ENCODE results near the gene LDHD. TPM values are rescaled to one million over a fixed set of nuclear protein-coding genes. Genes with fewer than 3 reads are reported as not detected.

LDHD gene
- total RNA-seq, 1 donor from 2014 or later: 6.3 TPM

DNA sequence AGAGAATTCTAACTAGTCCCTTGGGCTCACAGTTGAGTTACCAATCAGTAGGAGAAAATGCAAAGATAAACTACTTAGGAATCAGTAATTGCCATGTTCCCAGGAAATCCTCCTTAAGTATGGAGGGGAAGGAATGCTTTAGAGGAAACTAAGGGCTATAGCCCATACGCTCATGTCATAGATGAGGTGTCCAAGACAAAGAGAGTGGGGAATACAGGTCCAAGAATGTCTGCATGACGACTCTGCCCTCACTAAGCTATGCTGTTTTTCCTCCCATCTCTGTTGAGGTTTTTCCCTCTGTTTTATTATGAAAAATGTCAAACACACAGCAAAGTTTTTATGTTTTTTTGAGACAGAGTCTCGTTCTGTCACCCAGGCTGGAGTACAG, 16.0 kb downstream of the LDHD start:
- no peaks in the 10 kb centered on the region for H3K27me3 ChIP-seq (ENCODE audit: control insufficient read depth in 3 of 3, insufficient read depth in 3 of 3, low read length in 3 of 3)
- no peak overlapping the region for H3K9ac ChIP-seq (ENCODE audit: low read depth in 1 of 3, low read length in 3 of 3)
- H3K27ac ChIP-seq (ENCODE audit: low read depth, low read length): no peak overlapping the region
- no peaks in the 10 kb centered on the region for H3K9me3 ChIP-seq (ENCODE audit: control insufficient read depth in 3 of 3, low read length in 3 of 3)
- no peak overlapping the region for H3K4me3 ChIP-seq (ENCODE audit: low read length in 3 of 3)
- H3K4me1 ChIP-seq (ENCODE audit: control insufficient read depth in 3 of 3, insufficient read depth in 3 of 3, low read length in 3 of 3): peaks cover 49 to 61% (median 52%) of the 10 kb centered on the region in 3 donors
- peaks cover 4 to 11% (median 7%) of the 10 kb centered on the region in 3 donors for H3K36me3 ChIP-seq (ENCODE audit: control insufficient read depth in 3 of 3, insufficient read depth in 3 of 3, low read length in 3 of 3)

DNA sequence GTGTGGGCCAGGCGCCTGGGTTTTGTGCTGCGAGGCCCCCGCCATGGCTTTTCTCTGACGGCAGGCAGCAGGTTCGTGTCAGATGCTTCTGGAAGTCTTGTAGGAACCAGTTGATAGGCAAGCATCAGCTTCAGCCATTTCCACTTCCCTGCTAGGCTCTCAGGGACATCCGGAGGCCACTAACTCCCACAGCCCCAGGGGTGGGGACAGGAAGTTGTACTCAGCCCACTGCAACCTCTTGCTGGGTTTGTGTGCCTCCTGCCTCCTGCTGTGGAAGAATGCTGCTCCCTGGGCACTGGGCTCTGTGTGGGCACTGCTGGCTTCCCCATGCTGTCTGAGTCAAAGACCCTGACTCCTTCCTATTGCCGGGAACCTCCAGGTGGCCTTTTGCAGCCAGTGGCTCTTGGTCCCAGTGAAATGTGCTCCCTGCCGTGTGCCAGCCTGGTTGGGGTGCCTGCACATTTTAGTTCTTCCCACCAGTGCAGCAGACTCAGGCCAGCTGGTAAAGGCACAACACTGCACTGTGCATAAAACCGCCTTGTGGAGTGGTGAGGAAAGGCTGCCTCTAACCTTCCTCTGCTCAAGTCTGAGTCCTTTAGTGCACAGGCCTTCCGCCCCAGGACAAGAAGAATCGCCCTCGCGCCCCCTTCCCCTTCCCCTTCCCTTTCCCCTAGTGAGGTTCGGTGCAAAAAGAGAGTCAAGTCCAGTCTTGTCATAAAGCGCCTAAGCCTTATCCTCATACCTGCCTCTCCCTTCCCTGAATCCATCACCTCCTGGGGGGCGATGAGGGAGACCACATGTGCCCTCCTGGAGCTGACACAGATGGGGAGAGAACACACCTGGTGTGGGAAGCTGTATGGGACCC, 16.6 kb downstream of the LDHD start:
- Histone ChIP-seq H3K27me3 (ENCODE audit: control insufficient read depth in 3 of 3, insufficient read depth in 3 of 3, low read length in 3 of 3) (no peaks in the 10 kb centered on the region), H3K9ac (ENCODE audit: low read depth in 1 of 3, low read length in 3 of 3) (peak overlapping the region in 1 of 3 donors; percentile 60), H3K27ac (ENCODE audit: low read depth, low read length) (peak overlapping the region; percentile 45), H3K36me3 (ENCODE audit: control insufficient read depth in 3 of 3, insufficient read depth in 3 of 3, low read length in 3 of 3) (peaks cover 7 to 9% (median 9%) of the 10 kb centered on the region in 3 donors), H3K4me3 (ENCODE audit: low read length in 3 of 3) (peak overlapping the region in 1 of 3 donors; percentile 29), H3K9me3 (ENCODE audit: control insufficient read depth in 3 of 3, low read length in 3 of 3) (no peaks in the 10 kb centered on the region), H3K4me1 (ENCODE audit: control insufficient read depth in 3 of 3, insufficient read depth in 3 of 3, low read length in 3 of 3) (peaks cover 43 to 58% (median 46%) of the 10 kb centered on the region in 3 donors)

DNA sequence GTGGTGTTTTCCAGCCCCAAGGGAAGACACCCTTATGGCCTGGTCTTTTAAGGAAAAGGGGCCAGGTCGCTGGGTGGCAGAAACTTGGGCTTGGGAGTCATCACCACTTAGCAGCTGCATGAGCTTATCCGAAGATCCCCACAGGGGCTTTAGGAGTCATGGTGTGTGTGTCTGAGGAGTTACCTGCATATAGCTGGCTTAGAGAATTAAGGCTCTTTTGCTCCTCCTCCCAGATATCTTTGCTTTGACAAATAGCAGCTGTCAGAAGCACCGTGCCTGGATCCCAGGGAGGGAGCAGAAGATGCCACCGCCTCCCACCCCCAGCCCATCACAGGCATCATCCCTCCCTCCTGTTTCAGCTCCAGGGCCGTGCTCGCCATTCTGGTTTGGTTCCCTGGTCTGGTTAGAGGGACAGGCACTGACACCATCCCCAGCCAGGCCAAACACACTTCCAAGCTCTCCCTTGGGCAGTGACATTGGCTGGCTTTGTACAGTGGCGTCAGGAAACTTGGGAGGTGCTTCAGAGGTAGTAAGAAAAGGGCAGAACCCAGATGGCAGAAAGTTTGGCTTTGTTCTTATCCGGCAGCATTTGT, 17.4 kb downstream of the LDHD start:
- Histone ChIP-seq H3K9me3 (ENCODE audit: control insufficient read depth in 3 of 3, low read length in 3 of 3) (no peaks in the 10 kb centered on the region), H3K27ac (ENCODE audit: low read depth, low read length) (peak overlapping the region; percentile 45), H3K27me3 (ENCODE audit: control insufficient read depth in 3 of 3, insufficient read depth in 3 of 3, low read length in 3 of 3) (no peaks in the 10 kb centered on the region), H3K9ac (ENCODE audit: low read depth in 1 of 3, low read length in 3 of 3) (peak overlapping the region in 2 of 3 donors; percentile 40 to 77), H3K36me3 (ENCODE audit: control insufficient read depth in 3 of 3, insufficient read depth in 3 of 3, low read length in 3 of 3) (peaks cover 1 to 14% (median 8%) of the 10 kb centered on the region in 3 donors), H3K4me1 (ENCODE audit: control insufficient read depth in 3 of 3, insufficient read depth in 3 of 3, low read length in 3 of 3) (peaks cover 35 to 50% (median 38%) of the 10 kb centered on the region in 3 donors), H3K4me3 (ENCODE audit: low read length in 3 of 3) (no peak overlapping the region)

DNA sequence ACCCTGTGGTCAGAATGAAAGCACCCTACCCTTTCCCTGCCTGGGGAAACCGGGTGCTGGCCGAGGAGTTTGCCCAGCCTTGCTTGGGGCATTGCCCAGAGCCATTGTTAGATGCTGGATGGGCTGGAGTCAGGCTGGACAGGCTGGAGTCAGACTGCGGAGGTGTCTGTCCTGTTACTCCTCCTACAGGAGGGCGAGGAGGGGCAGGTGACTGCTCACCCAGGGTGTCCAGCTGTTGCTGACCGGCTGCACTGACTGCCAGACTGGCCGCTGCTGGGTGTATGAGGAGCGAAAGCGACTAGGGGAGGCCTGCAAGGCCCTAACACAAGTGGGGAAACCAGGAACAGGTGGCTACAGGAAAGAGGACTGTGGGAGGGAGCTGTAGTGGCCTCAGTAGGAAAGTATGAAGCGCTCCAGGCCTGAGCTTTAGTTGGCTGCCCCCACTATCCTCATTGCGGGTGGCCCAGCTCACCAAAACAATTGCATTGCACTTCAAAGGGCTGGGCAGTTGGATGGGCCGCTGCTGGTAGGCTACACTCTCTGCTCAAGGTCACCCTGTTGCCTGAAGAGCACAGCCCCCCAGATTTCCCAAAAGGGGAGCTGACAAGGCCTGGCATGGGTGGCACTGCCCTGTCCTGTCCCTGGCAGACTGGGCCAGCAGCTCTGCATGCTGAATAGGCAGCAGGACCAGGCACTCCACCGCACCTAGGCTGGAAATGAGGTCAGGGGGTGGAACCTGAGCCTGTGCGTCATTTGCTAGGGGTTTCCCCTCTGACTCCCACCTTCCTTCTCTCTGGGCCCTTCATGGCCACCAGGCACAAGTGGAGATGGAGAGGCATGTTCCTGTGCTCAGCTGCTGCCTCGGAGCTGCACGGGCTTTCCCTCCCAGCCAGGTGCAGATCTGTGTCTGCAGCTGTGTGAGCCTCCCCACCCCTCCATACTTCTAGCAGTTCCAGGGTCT, 18.4 kb downstream of the LDHD start:
- Histone ChIP-seq H3K27ac (ENCODE audit: low read depth, low read length) (peak overlapping the region; percentile 45), H3K27me3 (ENCODE audit: control insufficient read depth in 3 of 3, insufficient read depth in 3 of 3, low read length in 3 of 3) (no peaks in the 10 kb centered on the region), H3K4me1 (ENCODE audit: control insufficient read depth in 3 of 3, insufficient read depth in 3 of 3, low read length in 3 of 3) (peaks cover 35 to 57% (median 42%) of the 10 kb centered on the region in 3 donors), H3K36me3 (ENCODE audit: control insufficient read depth in 3 of 3, insufficient read depth in 3 of 3, low read length in 3 of 3) (peaks cover 5 to 17% (median 17%) of the 10 kb centered on the region in 3 donors), H3K9me3 (ENCODE audit: control insufficient read depth in 3 of 3, low read length in 3 of 3) (no peaks in the 10 kb centered on the region), H3K9ac (ENCODE audit: low read depth in 1 of 3, low read length in 3 of 3) (peak overlapping the region; percentile 43 to 77 (median 62)), H3K4me3 (ENCODE audit: low read length in 3 of 3) (peak overlapping the region in 2 of 3 donors; percentile 21 to 35)

DNA sequence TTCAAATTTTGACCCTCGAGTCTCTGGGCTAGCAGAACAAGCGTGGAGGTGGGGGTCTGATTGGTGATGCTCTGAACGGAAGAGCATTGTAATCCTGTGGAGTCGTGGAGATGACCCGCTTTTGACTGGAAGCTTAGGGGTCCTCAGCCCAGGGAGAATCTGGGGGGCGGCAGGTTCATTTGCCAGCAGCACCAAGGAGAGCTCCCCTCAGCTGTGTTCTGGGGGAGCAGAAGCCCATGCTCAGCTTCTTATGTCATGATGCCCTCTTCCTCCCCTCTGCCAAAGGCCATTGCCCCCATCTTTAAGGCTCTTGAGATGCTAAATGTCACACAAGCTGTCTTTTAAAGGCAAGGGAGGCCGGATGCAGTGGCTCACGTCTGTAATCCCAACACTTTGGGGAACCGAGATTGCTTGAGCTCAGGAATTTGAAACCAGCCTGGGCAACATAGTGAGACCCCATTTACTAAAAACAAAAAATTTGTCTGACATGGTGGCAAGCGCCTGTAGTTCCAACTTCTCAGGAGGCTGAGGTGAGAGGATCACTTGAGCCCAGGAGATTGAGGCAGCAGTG, 19.3 kb downstream of the LDHD start:
- H3K9ac ChIP-seq (ENCODE audit: low read depth in 1 of 3, low read length in 3 of 3): peak overlapping the region in 2 of 3 donors; percentile 9 to 62
- H3K27me3 ChIP-seq (ENCODE audit: control insufficient read depth in 3 of 3, insufficient read depth in 3 of 3, low read length in 3 of 3): no peaks in the 10 kb centered on the region
- H3K27ac ChIP-seq (ENCODE audit: low read depth, low read length): peak overlapping the region; percentile 45
- H3K9me3 ChIP-seq (ENCODE audit: control insufficient read depth in 3 of 3, low read length in 3 of 3): no peaks in the 10 kb centered on the region
- peaks cover 35 to 66% (median 47%) of the 10 kb centered on the region in 3 donors for H3K4me1 ChIP-seq (ENCODE audit: control insufficient read depth in 3 of 3, insufficient read depth in 3 of 3, low read length in 3 of 3)
- H3K36me3 ChIP-seq (ENCODE audit: control insufficient read depth in 3 of 3, insufficient read depth in 3 of 3, low read length in 3 of 3): peaks cover 5 to 17% (median 13%) of the 10 kb centered on the region in 3 donors
- H3K4me3 ChIP-seq (ENCODE audit: low read length in 3 of 3): no peak overlapping the region

DNA sequence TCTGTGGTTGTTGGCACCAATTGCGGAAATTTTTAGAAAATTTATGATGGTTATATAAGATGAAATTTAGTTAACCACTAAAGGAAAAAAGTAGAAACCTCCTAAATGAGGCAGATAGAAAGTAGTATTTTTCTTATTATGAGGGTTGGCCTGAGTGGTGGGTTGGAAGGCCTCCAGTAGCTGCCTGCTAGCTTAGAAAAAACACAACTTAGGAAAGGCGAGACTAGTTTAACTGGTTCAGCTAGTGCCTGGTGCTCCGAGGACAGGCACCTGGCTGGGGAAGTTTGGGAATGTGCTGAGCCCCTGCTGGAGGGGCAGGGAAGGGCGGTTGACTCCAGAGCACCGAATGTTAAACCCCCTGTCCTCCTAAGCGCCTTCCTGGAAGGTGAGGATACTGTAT, 19.9 kb downstream of the LDHD start:
- no peak overlapping the region for H3K4me3 ChIP-seq (ENCODE audit: low read length in 3 of 3)
- no peak overlapping the region for H3K9ac ChIP-seq (ENCODE audit: low read depth in 1 of 3, low read length in 3 of 3)
- H3K36me3 ChIP-seq (ENCODE audit: control insufficient read depth in 3 of 3, insufficient read depth in 3 of 3, low read length in 3 of 3): peaks cover 5 to 15% (median 13%) of the 10 kb centered on the region in 3 donors
- no peaks in the 10 kb centered on the region for H3K27me3 ChIP-seq (ENCODE audit: control insufficient read depth in 3 of 3, insufficient read depth in 3 of 3, low read length in 3 of 3)
- no peak overlapping the region for H3K27ac ChIP-seq (ENCODE audit: low read depth, low read length)
- H3K9me3 ChIP-seq (ENCODE audit: control insufficient read depth in 3 of 3, low read length in 3 of 3): no peaks in the 10 kb centered on the region
- peaks cover 35 to 66% (median 47%) of the 10 kb centered on the region in 3 donors for H3K4me1 ChIP-seq (ENCODE audit: control insufficient read depth in 3 of 3, insufficient read depth in 3 of 3, low read length in 3 of 3)

DNA sequence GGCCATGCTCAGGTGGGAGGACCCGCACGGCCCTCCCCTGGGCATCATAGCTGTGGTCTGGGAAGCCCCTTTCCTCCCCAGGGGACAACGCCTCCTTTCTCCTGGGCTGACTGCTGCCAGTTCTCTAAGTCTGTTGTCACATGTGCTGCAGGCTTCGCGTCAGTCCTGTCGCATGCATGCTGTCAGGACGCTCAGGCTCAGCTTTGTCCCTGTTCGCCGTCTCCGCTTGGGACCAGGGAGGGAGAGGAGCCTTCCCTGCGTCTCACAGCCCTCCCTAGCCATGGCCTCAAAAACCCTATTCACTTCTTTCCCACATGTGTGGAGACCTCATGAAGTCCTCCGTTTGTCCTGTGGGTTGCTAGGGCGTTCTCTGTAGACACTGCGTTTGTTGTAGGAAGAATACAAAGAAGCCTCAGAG, 21.4 kb downstream of the LDHD start:
- Histone ChIP-seq H3K4me3 (ENCODE audit: low read length in 3 of 3) (no peak overlapping the region), H3K4me1 (ENCODE audit: control insufficient read depth in 3 of 3, insufficient read depth in 3 of 3, low read length in 3 of 3) (peaks cover 31 to 61% (median 44%) of the 10 kb centered on the region in 3 donors), H3K27ac (ENCODE audit: low read depth, low read length) (no peak overlapping the region), H3K9me3 (ENCODE audit: control insufficient read depth in 3 of 3, low read length in 3 of 3) (no peaks in the 10 kb centered on the region), H3K9ac (ENCODE audit: low read depth in 1 of 3, low read length in 3 of 3) (peak overlapping the region in 1 of 3 donors; percentile 60), H3K36me3 (ENCODE audit: control insufficient read depth in 3 of 3, insufficient read depth in 3 of 3, low read length in 3 of 3) (peaks cover 5 to 13% (median 13%) of the 10 kb centered on the region in 3 donors), H3K27me3 (ENCODE audit: control insufficient read depth in 3 of 3, insufficient read depth in 3 of 3, low read length in 3 of 3) (no peaks in the 10 kb centered on the region)

DNA sequence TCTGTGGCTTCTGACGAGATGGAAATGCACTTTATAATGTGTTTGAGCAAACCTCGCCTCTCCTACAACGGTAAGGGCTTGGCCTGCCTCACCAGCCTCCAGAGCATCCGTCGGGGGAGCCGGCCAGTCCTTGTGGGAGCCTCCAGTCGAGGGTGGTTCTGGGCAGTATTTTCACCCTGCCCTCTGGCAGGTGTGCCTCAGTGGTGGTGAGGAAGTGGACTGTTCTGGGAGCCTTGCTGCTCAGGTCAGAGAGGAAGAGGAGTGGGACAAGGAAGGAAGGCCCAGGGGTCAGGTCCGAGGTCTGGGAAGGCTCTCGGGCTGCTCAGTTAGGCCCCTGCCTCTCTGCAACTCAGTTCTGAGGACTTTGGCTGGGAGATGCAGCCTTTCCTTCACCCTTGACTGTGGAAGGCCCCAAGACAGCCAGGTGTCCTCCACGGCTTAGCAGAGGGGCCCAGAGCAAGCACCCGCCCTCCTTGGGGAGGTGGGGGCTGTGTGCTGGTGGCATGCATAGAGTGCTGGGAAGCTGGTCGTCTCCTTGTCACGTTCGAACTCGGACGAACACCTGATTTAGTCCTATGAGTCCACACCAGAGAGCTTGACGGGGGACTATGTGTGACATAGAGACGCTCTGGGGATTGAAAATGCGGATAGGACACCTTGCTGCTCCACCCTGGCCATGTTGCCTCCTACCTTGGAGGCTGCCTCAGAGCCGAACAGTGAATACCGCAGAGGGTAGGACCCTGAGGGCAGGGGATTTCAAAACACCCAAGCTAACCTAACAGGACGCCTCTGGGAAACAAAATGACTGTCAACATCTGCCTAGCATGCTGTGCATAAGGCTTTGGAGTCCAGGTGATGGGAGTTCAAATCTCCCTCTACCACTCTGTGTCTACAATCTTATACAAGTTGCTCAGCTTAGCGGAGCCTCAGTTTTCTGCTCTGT, 22.7 kb downstream of the LDHD start:
- Histone ChIP-seq H3K4me3 (ENCODE audit: low read length in 3 of 3) (no peak overlapping the region), H3K9me3 (ENCODE audit: control insufficient read depth in 3 of 3, low read length in 3 of 3) (no peaks in the 10 kb centered on the region), H3K9ac (ENCODE audit: low read depth in 1 of 3, low read length in 3 of 3) (no peak overlapping the region), H3K36me3 (ENCODE audit: control insufficient read depth in 3 of 3, insufficient read depth in 3 of 3, low read length in 3 of 3) (peaks cover 5 to 13% (median 13%) of the 10 kb centered on the region in 3 donors), H3K27ac (ENCODE audit: low read depth, low read length) (peak overlapping the region; percentile 43), H3K27me3 (ENCODE audit: control insufficient read depth in 3 of 3, insufficient read depth in 3 of 3, low read length in 3 of 3) (no peaks in the 10 kb centered on the region), H3K4me1 (ENCODE audit: control insufficient read depth in 3 of 3, insufficient read depth in 3 of 3, low read length in 3 of 3) (peaks cover 27 to 58% (median 38%) of the 10 kb centered on the region in 3 donors)
